ENCODE measurements around the gene CTNNA3.

CTNNA3 gene

DNA sequence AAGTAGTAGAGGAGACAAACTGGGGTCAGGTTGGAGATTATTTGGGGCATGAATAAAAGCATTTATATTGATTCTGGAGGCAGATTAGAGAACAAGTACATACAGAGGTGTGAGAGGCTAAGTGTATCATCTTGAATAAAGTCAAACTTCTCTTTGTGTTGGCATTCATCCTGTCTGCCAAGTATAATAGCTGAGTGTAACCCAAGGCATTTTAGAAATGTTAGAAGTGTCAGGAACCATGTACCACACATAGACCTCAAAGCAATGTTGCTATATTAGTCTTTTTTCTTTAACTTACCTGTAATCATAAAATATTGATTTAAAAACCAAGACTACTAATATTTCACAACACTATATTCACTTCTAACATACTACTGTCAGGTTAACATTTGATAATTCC lies 826.4 kb downstream of the CTNNA3 start:
- no peak for DNase-seq (ENCODE audit: low read depth in 1 of 2, low spot score in 1 of 2)

DNA sequence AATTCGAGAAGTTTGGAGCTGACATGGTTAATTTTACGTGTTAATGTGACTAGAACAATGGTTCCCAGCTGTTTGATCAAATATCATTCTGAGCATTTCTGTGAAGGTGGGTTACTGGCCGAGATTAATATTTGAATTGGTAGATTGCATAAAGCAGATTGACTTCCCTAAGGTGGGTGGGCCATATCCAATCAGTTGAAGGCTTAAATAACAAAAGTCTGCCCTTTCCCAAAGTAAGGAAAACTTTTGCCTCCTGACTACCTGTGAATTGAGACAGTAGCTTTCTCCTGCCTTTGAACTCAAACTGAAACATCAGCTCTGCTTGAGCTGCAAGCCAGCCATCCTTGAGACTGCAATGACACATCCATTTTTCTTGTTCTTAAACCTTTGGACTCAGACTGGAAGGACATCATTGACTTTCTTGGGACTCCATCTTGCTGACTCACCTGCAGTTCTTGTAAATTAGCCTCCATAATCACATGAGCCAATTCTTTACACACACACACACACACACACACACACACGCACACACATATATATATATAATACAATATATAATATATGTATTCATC lies 833.2 kb downstream of the CTNNA3 start:
- no peak for DNase-seq (ENCODE audit: low read depth in 1 of 2, low spot score in 1 of 2)
- no peak for TF ChIP-seq JUND (IDR thresholded peaks at IDR 0.05; ENCODE audit: low read depth)
- in situ Hi-C loops (cut with HindIII; ENCODE audit: low pct_unique_long_range_greater_than_20kb, low sequenced_read_pairs), result no loop called here

More for the DNA sequence above, 826.4 kb downstream of the CTNNA3 start:
- TF ChIP-seq JUND (IDR thresholded peaks at IDR 0.05; ENCODE audit: low read depth), result no peak
- in situ Hi-C loops (cut with HindIII; ENCODE audit: low pct_unique_long_range_greater_than_20kb, low sequenced_read_pairs), result no loop called here

DNA sequence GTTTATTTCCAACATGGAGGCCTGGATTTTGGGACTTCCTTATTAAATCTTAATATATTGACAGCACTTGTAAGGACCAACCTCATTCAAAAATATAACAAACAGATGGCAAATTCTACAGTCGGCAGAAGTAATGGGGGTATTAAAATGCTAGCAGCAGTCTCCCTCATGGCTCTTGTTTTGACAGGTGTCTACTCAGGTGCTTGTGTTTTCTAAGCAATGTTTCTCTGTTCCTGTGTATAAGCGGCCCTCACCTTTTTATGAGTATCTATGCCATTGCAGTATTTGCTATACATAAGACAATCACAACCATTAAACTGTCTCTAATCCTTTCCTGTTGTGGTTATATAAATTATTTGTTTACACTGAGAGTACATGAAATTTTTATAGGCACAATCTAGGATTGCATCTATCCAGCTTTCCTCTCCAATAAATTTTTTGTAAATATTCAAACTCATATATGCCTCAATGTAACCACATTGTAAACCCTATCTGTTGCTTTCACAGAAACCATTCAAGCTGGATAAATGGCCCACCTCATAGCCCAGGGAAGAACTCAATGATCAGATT lies 835.5 kb downstream of the CTNNA3 start:
- in situ Hi-C loops (cut with HindIII; ENCODE audit: low pct_unique_long_range_greater_than_20kb, low sequenced_read_pairs), result no loop called here
- DNase-seq (ENCODE audit: low read depth in 1 of 2, low spot score in 1 of 2), result peak in 1 of 2 experiments; percentile 52
- peak; percentile 70; the same call in 1 of the 2 replicates for TF ChIP-seq JUND (IDR thresholded peaks at IDR 0.05; ENCODE audit: low read depth)

DNA sequence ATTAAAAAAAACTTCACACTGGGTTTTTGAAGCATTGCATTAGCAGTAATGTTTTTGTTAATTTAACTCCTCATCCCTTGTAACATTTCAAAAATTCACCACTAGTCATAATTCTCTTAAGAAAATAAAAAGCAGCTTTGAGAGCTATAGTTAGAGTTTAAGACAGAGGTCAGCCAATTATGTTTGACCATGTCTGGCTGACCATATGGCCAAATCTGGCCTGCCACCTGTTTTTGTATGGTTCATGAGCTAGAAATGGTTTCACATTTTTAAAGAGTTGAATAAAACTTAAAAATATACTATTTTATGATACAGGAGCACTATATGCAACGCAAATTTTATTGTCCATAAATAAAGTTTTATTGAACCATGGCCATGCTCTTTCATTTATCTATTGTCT lies 843.2 kb downstream of the CTNNA3 start:
- no peak for DNase-seq (ENCODE audit: low read depth in 1 of 2, low spot score in 1 of 2)
- in situ Hi-C loops (cut with HindIII; ENCODE audit: low pct_unique_long_range_greater_than_20kb, low sequenced_read_pairs), result no loop called here
- TF ChIP-seq JUND (IDR thresholded peaks at IDR 0.05; ENCODE audit: low read depth), result no peak

DNA sequence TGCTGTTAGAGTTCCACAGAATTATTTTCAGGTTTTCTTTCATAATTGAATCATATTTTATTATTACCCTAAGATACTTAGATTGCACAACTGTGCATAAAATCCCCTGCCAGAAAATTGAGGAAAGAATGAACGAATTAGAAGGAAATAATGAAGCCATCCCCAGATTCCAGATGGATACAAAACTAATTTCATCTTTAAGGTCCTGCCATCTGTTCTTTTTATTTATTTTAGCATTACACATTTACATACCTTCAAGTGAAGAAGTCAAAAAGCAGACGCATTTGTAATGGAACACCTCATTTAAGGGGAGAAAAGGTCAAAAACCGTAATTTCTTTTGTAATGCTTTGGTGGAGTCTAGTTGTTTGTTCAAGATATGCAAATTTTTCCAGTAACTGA lies 847.1 kb downstream of the CTNNA3 start:
- no peak for TF ChIP-seq JUND (IDR thresholded peaks at IDR 0.05; ENCODE audit: low read depth)
- in situ Hi-C loops (cut with HindIII; ENCODE audit: low pct_unique_long_range_greater_than_20kb, low sequenced_read_pairs), result no loop called here
- DNase-seq (ENCODE audit: low read depth in 1 of 2, low spot score in 1 of 2), result no peak

DNA sequence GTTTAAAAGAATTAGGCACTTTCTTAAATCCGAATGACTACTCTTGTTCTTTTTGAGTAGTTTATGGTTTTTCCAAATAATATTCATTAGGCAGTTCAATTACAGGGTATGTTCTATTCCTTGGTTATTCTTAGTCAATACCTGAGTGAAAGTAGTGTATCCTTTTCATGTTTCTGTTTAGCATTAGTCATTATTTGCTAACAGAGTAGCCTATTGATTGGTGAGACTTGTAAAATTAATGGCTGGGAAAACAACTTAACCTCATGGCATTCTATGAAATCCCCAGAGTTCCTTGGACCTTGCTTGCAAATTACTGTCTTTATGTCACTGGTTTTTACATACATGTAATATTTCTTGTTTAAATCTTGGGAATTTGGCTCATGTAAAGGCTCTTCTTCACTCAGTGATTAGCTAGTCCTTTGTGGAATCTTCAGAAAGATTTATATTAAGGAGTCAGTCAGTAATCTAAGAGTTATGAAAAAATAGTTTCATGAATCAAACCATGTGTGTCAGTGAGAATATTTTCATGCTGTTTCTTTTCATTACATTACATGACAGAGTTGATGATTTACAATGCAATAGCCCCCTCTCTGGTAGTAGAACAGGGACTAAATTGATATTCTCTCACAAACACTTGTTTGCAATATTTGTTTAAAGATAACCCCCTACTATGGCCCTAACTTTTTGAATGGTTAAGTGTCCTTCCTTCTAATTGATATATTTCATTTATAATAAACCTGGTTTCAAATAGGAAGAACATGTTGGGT lies 851.6 kb downstream of the CTNNA3 start:
- no peak for DNase-seq (ENCODE audit: low read depth in 1 of 2, low spot score in 1 of 2)
- no peak for TF ChIP-seq JUND (IDR thresholded peaks at IDR 0.05; ENCODE audit: low read depth)
- in situ Hi-C loops (cut with HindIII; ENCODE audit: low pct_unique_long_range_greater_than_20kb, low sequenced_read_pairs), result no loop called here

DNA sequence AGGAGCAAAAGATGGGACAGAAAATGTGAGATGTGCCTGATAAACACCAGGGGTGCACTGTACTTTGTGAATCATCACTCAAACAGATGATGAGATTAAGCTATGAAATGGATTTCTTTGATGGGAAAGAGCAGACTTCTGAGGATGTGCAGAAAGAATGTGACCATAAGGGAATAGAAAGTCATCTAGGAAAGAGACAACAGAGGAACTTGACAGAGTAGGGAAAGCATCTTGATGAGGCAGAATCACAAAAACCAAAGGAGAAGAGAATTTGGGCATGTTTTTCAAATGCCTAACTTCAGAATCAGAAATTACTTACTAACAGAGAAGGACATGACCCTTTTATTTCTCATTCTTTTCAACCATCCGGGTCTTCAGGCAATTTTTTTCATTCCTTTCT lies 852.6 kb downstream of the CTNNA3 start:
- TF ChIP-seq JUND (IDR thresholded peaks at IDR 0.05; ENCODE audit: low read depth), result no peak
- DNase-seq (ENCODE audit: low read depth in 1 of 2, low spot score in 1 of 2), result no peak
- in situ Hi-C loops (cut with HindIII; ENCODE audit: low pct_unique_long_range_greater_than_20kb, low sequenced_read_pairs), result no loop called here

DNA sequence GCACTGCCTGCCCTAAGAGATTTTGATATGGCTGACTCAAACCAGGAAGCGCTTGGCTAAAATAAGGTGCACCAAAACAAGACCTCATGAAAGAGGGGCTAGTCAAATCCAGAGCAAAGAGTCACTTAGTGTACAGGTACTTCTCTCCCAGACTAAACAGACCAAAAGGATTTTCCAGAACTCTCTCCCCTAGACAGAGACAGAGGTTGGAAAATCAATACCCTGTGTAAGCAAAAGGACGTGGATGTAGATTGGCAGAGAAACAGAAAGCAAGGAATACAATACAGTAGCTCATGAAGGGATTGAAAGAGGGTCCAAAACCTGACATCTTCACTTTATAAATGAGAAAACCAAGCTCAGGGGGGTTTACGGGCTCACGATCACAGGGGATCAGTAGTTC lies 853.1 kb downstream of the CTNNA3 start:
- in situ Hi-C loops (cut with HindIII; ENCODE audit: low pct_unique_long_range_greater_than_20kb, low sequenced_read_pairs), result no loop called here
- TF ChIP-seq JUND (IDR thresholded peaks at IDR 0.05; ENCODE audit: low read depth), result no peak
- no peak for DNase-seq (ENCODE audit: low read depth in 1 of 2, low spot score in 1 of 2)

DNA sequence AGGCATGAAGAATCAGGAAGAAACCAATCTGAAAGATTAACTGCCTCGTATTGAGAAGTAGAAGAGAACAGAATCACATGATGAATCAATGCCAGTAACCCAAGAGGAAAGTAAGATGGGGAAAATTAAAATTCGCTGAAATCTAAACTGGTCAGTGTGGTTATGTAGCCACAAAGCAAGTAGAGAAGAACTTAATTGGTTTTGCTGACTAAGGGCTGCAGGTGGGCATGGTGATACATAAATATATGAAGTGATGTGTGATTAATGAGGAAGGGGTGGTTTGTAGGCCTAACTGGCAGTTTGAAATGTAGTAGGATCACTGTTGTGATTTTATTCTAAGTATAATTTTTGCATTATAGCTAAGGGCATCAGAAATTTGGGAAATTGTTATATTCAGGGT lies 853.6 kb downstream of the CTNNA3 start:
- in situ Hi-C loops (cut with HindIII; ENCODE audit: low pct_unique_long_range_greater_than_20kb, low sequenced_read_pairs), result no loop called here
- DNase-seq (ENCODE audit: low read depth in 1 of 2, low spot score in 1 of 2), result no peak
- no peak for TF ChIP-seq JUND (IDR thresholded peaks at IDR 0.05; ENCODE audit: low read depth)

DNA sequence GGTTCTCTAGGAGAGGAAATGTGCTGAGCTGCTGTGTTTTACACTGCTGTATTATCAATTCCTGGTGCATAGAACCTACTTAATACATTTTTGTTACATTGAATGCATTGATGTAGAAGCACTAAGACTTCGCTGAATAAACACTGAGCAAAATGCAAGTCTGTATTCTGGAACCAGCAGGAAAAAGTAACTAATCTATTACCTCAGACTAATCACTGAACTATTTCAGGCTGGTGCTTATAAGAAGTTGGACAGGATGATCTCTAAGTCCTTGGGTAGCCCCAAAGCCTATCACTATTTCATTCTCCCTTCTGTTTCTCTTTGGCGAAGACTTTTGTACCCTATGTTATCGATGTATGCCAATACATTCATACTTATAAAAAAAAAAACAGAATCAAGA lies 857.3 kb downstream of the CTNNA3 start:
- in situ Hi-C loops (cut with HindIII; ENCODE audit: low pct_unique_long_range_greater_than_20kb, low sequenced_read_pairs), result no loop called here
- DNase-seq (ENCODE audit: low read depth in 1 of 2, low spot score in 1 of 2), result no peak
- no peak for TF ChIP-seq JUND (IDR thresholded peaks at IDR 0.05; ENCODE audit: low read depth)

DNA sequence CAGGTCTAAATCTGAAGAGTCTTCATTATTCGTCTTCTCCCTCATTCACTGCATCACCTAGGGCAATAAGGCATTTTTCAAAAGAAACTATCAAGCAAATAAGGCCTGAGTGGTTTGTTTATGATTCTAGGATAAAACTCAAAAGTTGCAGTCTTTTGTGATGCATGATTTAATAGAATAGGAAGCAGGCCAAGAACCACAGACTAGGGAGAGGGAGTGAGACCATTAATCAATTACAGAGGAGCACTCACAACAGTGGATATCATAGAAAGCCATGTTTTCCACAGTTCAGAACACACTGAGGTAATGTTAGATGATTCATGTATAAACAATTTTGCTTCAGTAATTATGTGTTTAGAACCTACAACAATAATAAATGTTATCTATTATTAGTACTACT lies 858.0 kb downstream of the CTNNA3 start:
- no peak for TF ChIP-seq JUND (IDR thresholded peaks at IDR 0.05; ENCODE audit: low read depth)
- in situ Hi-C loops (cut with HindIII; ENCODE audit: low pct_unique_long_range_greater_than_20kb, low sequenced_read_pairs), result no loop called here
- DNase-seq (ENCODE audit: low read depth in 1 of 2, low spot score in 1 of 2), result no peak

DNA sequence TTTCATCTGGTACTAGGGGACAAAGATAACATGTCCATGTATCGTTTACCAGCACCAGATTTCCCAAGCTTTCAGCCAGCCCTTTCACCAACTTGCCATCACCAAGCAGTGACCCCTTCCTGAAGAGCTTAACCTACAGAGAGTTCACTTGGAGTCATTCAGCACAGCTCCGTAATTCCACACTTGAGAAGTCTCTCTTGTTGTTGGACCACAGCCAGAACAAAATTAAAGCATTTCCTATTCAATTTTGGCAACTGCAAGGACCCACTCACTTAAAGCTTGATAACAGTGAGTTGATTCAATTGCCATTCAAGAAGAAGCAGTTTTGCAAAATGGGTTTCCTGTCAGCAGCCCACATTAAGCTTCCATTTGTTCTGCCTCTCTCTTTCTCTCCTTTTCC lies 858.7 kb downstream of the CTNNA3 start:
- in situ Hi-C loops (cut with HindIII; ENCODE audit: low pct_unique_long_range_greater_than_20kb, low sequenced_read_pairs), result no loop called here
- no peak for DNase-seq (ENCODE audit: low read depth in 1 of 2, low spot score in 1 of 2)
- no peak for TF ChIP-seq JUND (IDR thresholded peaks at IDR 0.05; ENCODE audit: low read depth)

DNA sequence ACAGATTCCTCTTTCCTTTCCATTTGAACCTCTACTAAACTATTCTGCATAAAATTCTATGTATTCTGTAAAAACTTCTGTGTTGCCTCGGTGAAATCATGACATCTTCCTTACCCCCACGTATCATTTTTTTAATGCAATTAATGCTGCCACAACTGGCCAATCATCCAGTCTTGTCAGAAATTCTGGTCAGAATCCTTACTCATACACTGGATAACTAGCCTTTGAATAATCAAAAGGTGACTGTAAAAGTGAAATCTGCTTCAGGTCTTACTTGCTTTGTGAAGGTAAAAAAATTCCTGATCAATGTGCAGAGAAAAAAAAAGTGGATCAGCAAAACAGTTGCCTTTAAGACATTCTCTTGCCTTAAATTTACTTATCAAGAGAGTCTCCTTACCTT lies 859.2 kb downstream of the CTNNA3 start:
- TF ChIP-seq JUND (IDR thresholded peaks at IDR 0.05; ENCODE audit: low read depth), result no peak
- in situ Hi-C loops (cut with HindIII; ENCODE audit: low pct_unique_long_range_greater_than_20kb, low sequenced_read_pairs), result no loop called here
- DNase-seq (ENCODE audit: low read depth in 1 of 2, low spot score in 1 of 2), result no peak
